ENCODE results near the gene ZC3H4. TPM values are rescaled to one million over a fixed set of nuclear protein-coding genes. Genes with fewer than 3 reads are reported as not detected.

ZC3H4 gene
- total and polyA plus RNA-seq, 7 donors: 5.4 to 25.3 (median 20.4) TPM

GRCh38 chr19:47112166-47112996 lies 1.2 kb downstream of the ZC3H4 start:
- peak; percentile 96 for DNase-seq
- Histone ChIP-seq H3K9me3 (no peaks in the 10 kb centered on the region), H3K4me3 (peak overlapping the region; percentile 78 to 98 (median 97)), H3K27ac (peak overlapping the region; percentile 97 to 100 (median 100)), H3K27me3 (no peaks in the 10 kb centered on the region), H3K4me1 (peaks cover 0 to 37% (median 35%) of the 10 kb centered on the region in 4 donors), H3K36me3 (no peaks in the 10 kb centered on the region)
- intact Hi-C loops (cut with DNase I): loop anchor here (5.0 kb wide), 1 partner anchor 250 kb away; the partner anchor contains the start of gene ARHGAP35
- TF ChIP-seq POLR2A (IDR thresholded peaks at IDR 0.05) (peak; percentile 70 to 81), EP300 (IDR thresholded peaks at IDR 0.05) (no peak), POLR2AphosphoS5 (IDR thresholded peaks at IDR 0.05) (peak; percentile 78 to 95 (median 86))
- WGBS, 2 donors: 0 to 1% methylated on average over 84 to 85 of the region's 85 CpGs

DNA sequence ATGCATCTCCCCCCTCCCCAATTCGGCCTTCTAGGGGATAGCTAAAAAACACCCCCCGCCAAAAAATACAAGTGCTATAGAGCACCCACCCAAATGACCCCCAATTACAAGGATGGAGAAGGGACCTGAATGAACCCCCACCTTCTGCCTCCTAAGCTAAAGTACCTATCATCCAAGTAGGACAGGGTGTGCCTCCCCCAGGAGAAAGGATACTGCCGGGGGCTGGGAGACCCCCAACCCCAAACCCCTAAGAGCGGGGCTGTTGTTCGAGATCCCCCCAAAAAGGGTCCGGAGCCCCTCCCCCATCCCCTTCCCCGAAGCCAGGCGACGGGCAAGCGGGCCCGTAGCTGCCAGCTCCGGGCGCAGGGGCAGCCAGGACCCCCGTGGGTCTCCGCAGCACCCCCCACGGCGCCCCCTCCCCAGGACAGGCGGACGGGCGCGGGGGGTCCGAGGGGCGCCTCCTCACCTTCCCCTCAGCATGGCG lies 1.9 kb downstream of the ZC3H4 start:
- TF ChIP-seq, protein P1, sequence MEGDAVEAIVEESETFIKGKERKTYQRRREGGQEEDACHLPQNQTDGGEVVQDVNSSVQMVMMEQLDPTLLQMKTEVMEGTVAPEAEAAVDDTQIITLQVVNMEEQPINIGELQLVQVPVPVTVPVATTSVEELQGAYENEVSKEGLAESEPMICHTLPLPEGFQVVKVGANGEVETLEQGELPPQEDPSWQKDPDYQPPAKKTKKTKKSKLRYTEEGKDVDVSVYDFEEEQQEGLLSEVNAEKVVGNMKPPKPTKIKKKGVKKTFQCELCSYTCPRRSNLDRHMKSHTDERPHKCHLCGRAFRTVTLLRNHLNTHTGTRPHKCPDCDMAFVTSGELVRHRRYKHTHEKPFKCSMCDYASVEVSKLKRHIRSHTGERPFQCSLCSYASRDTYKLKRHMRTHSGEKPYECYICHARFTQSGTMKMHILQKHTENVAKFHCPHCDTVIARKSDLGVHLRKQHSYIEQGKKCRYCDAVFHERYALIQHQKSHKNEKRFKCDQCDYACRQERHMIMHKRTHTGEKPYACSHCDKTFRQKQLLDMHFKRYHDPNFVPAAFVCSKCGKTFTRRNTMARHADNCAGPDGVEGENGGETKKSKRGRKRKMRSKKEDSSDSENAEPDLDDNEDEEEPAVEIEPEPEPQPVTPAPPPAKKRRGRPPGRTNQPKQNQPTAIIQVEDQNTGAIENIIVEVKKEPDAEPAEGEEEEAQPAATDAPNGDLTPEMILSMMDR (IDR thresholded peaks at IDR 0.05): no peak
- TF ChIP-seq POLR2A (IDR thresholded peaks at IDR 0.05) (no peak), EP300 (IDR thresholded peaks at IDR 0.05) (no peak), POLR2AphosphoS5 (IDR thresholded peaks at IDR 0.05) (no peak)
- H3K27me3 ChIP-seq: no peaks in the 10 kb centered on the region
- no peak for DNase-seq
- H3K4me3 ChIP-seq: peak overlapping the region; percentile 78 to 98 (median 97)
- peaks cover 0 to 43% (median 42%) of the 10 kb centered on the region in 4 donors for H3K4me1 ChIP-seq
- H3K9me3 ChIP-seq: no peaks in the 10 kb centered on the region
- H3K36me3 ChIP-seq: no peaks in the 10 kb centered on the region
- 1% methylated on average over 24 of the region's 24 CpGs for WGBS, 2 donors
- H3K27ac ChIP-seq: peak overlapping the region; percentile 97 to 100 (median 100)
- intact Hi-C loops (cut with DNase I): loop anchor here (5.0 kb wide), 1 partner anchor 249 kb away; the partner anchor contains the start of gene ARHGAP35

DNA sequence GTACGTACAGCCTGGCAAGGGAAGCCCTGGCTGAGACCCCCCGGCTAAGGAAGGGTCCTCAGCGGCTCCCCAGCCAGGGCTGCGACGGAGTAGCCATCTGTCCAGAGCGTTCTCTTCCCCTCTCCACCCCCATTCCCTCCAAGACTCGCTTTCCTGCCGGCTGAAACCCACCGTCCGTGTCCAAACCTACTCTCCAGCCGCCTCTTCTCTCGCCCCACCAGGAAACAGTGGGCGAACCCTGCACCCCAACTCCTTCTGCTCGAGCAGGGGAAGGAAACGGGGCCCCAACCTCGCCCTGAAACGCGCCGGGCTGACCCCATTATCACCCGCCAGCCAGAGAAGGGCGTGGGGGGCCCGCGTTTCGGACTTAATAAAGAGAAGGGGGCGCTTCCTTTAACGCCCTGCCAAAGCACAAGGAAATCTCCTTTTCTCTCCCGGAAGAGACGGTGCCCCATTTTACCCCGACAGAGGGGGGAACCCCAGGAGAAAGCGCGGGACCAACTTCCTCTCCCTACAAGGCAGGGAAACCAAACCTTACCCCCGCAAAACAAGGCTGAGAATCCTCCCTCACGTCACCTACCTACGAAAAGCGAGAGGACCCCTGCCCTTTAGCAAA lies 2.5 kb downstream of the ZC3H4 start:
- no peaks in the 10 kb centered on the region for H3K36me3 ChIP-seq
- TF ChIP-seq POLR2A (IDR thresholded peaks at IDR 0.05) (no peak), EP300 (IDR thresholded peaks at IDR 0.05) (no peak), POLR2AphosphoS5 (IDR thresholded peaks at IDR 0.05) (no peak)
- TF ChIP-seq, protein P1 (IDR thresholded peaks at IDR 0.05): no peak
- WGBS, 2 donors: 0% methylated on average over 35 of the region's 35 CpGs
- H3K4me3 ChIP-seq: peak overlapping the region; percentile 78 to 98 (median 97)
- peak; percentile 71 for DNase-seq
- intact Hi-C loops (cut with DNase I): loop anchor here (5.0 kb wide), 1 partner anchor 249 kb away; the partner anchor contains the start of gene ARHGAP35
- peak overlapping the region; percentile 97 to 100 (median 100) for H3K27ac ChIP-seq
- no peaks in the 10 kb centered on the region for H3K9me3 ChIP-seq
- no peaks in the 10 kb centered on the region for H3K27me3 ChIP-seq
- peaks cover 0 to 50% (median 48%) of the 10 kb centered on the region in 4 donors for H3K4me1 ChIP-seq

GRCh38 chr19:47110521-47111005 lies 3.0 kb downstream of the ZC3H4 start:
- Histone ChIP-seq H3K9me3 (no peaks in the 10 kb centered on the region), H3K27ac (peak overlapping the region; percentile 97 to 100 (median 100)), H3K36me3 (no peaks in the 10 kb centered on the region), H3K4me3 (peak overlapping the region; percentile 78 to 98 (median 97)), H3K27me3 (no peaks in the 10 kb centered on the region), H3K4me1 (peaks cover 0 to 55% (median 52%) of the 10 kb centered on the region in 4 donors)
- TF ChIP-seq EP300 (IDR thresholded peaks at IDR 0.05) (no peak), POLR2AphosphoS5 (IDR thresholded peaks at IDR 0.05) (peak in 2 of 4 donors; percentile 8 to 13), POLR2A (IDR thresholded peaks at IDR 0.05) (no peak)
- TF ChIP-seq, protein P1 (IDR thresholded peaks at IDR 0.05): no peak
- intact Hi-C loops (cut with DNase I): loop anchor here (5.0 kb wide), 1 partner anchor 248 kb away; the partner anchor contains the start of gene ARHGAP35
- DNase-seq: no peak
- WGBS, 2 donors: 1 to 2% methylated on average over 12 of the region's 12 CpGs

All from sigmoid colon (tissue), 7 donors.